ENCODE data around the gene COQ10B.
"Not testable (repeated sequence)": the region's sequence is repeated elsewhere in the genome, so short reads cannot be mapped to it uniquely, and the experiment has no call there.

Gene COQ10B

GRCh38 chr2:197450465-197450864, 2.9 kb upstream of the COQ10B start:
- no peak overlapping the region for H3K4me3 ChIP-seq (ENCODE audit: low read depth, low read length)

DNA sequence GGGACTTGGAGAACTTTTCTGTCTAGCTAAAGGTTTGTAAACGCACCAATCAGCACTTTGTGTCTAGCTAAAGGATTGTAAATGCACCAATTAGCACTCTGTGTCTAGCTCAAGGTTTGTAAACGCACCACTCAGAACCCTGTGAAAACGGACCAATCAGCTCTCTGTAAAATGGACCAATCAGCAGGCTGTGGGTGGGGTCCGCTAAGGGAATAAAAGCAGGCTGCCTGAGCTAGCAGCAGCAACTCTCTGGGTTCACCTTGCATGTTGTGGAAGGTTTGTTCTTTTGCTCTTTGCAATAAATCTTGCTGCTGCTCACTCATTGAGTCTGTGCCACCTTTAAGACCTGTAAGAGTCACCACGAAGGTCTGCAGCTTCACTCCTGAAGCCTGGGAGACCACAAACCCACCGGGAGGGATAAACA, 2.4 kb upstream of the COQ10B start:
- H3K4me3 ChIP-seq (ENCODE audit: low read depth, low read length) = not testable (repeated sequence)

- peak overlapping the region; percentile 66 for H3K4me3 ChIP-seq (ENCODE audit: low read depth, low read length)
Observed at GRCh38 chr2:197452754-197453122, 614 bp upstream of the COQ10B start.

GRCh38 chr2:197453914-197454398, 604 bp downstream of the COQ10B start:
- peak overlapping the region; percentile 97 for H3K4me3 ChIP-seq (ENCODE audit: low read depth, low read length)

- peak overlapping the region; percentile 97 for H3K4me3 ChIP-seq (ENCODE audit: low read depth, low read length)
Observed at GRCh38 chr2:197454923-197455322, 1.6 kb downstream of the COQ10B start.

GRCh38 chr2:197455428-197455827, 2.1 kb downstream of the COQ10B start:
- H3K4me3 ChIP-seq (ENCODE audit: low read depth, low read length) = no peak overlapping the region

- H3K4me3 ChIP-seq (ENCODE audit: low read depth, low read length) = no peak overlapping the region
Observed at GRCh38 chr2:197460649-197461048, 7.3 kb downstream of the COQ10B start.

DNA sequence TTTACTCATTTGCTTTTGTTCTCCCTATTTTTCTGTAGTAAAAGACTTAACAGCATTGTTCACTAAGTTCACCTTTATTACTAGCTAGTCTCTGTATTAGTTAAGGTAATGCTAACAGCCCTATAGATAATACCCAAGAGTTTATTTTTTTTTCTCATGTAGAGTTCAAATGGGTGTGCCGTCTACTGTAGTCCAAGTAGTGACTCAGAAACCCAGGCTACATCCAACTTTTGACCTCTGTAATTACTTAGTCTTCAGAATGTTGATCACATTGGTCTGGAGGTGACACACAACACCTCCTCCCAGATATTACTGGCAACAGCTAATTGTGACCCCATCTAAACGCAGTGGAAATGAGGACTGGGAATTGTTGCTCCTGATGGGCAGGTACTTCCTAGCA, 7.7 kb downstream of the COQ10B start:
- no peak overlapping the region for H3K4me3 ChIP-seq (ENCODE audit: low read depth, low read length)

DNA sequence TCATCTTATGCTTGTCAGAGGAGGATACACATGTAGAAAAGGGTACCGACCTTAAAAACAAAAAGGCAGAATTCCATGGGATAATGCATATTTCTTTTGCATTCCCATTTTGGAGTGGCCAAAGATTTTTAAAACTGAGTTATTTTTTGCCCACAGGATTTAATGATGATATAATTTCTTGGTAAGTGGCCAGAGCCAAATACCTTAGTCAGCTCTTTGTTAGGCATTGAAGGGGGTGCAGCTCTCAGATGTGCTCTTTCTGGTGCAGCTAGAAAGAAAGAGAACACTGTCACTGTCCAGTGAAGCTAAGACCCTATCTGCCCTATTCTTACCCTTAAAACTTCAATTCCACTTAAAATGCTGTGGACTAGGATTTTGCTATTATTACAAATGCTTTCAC, 10.8 kb downstream of the COQ10B start:
- no peak overlapping the region for H3K4me3 ChIP-seq (ENCODE audit: low read depth, low read length)

DNA sequence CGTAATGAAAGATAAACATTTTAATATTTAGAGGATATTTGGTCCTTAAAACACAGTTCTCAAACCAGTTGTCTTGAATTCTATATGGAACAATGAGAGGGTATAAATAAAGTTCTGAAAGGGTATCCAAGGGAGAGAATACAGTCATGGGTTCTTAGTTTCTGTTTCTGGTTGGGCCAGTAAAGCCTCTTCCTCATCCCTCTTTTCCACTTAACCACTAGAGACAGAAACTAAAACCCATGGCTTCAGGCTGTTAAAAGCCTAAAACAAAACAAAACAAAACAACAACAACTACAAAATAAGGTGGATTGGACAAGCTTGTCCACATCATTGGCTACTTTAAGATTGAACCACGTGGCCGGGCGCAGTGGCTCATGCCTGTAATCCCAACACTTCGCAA, 18.8 kb downstream of the COQ10B start:
- H3K4me3 ChIP-seq (ENCODE audit: low read depth, low read length) = no peak overlapping the region

- no peak overlapping the region for H3K4me3 ChIP-seq (ENCODE audit: low read depth, low read length)
Observed at GRCh38 chr2:197477797-197478196, 24.4 kb downstream of the COQ10B start.

GRCh38 chr2:197480165-197481036, 27.0 kb downstream of the COQ10B start:
- no peak overlapping the region for H3K4me3 ChIP-seq (ENCODE audit: low read depth, low read length)

DNA sequence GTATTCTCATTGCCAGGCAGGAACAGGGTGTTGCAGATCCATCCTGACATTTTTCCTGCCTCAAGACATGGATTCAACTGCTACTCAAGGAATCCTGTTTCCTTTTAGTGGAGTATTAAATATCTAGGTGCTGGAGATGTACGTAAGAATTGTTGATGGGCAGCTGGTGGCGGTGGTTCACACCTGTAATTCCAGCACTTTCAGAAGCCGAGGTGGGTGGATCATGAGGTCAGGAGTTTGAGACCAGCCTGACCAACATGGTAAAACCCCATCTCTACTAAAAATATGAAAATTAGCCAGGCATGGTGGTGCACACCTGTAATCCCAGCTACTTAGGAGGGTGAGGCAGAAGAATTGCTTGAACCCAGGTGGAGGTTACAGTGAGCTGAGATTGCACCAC, 30.9 kb downstream of the COQ10B start:
- not testable (repeated sequence) for H3K4me3 ChIP-seq (ENCODE audit: low read depth, low read length)

DNA sequence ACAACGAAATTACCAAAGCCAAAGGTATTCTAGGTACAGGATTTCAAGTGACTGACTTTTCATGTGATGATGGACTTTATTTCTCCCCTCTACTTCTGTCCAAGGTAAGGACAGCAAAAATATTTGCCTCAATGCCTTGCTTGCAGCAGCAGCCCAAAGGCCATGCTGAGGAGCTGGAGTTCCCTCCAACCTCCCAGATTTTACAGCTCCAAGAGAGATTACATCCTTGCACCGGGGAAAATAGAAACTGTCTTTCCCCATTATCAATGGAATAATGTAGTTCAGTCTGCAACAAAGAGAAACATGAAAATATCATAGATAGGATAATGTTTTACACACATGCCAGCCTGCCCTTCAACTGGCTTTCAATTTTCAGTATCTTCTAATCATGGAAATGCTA, 32.8 kb downstream of the COQ10B start:
- H3K4me3 ChIP-seq (ENCODE audit: low read depth, low read length) = no peak overlapping the region

GRCh38 chr2:197487385-197487784, 34.0 kb downstream of the COQ10B start:
- H3K4me3 ChIP-seq (ENCODE audit: low read depth, low read length) = no peak overlapping the region

DNA sequence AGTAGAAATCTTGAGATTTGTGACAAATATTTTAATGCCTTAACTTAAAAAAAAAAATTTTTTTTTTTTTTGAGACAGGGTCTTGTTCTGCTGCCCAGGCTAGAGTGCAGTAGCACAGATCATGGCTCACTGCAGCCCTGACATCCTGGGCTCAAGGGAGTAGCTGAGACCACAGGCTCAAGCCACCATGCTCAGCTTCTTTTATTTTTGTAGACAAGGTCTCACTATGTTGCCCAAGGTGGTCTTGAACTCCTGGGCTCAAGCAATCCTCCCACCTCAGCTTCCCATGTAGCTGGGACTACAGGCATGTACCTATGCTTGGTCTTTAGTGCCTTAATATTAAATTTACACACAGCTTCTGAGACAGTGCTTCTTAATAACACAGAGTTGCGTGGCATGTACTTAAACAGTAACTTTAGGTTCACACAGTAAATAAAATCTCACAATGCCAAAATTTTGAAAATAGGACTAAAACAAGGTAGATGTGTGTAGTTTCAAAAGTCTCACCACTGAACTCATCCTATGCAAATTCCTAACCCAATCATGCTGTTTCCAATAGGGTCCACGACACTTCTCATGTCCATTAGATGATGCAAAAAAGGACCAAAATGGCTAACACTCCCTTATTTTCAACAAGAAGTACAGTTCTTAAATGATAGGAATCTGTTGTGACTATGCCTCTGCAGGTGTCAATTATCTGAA, 42.2 kb downstream of the COQ10B start:
- no peak overlapping the region for H3K4me3 ChIP-seq (ENCODE audit: low read depth, low read length)

DNA sequence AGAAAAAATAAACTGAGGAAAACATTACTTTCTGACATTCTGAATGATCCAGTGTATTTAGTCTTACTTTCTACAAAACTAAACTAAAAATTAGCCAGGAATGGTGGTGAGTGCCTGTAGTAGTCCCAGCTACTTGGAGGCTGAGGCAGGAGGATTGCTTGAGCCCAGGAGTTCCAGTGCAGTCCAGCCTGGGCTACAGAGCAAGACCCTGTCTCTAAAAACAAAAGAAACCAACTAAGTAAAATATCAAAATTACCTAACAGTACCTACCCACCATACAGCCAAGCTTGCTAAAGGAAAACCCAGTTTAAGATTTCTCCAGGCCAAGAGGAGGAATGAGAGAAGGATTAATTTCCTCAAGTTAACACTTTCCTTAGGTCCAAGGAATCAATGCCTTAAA, 43.3 kb downstream of the COQ10B start:
- no peak overlapping the region for H3K4me3 ChIP-seq (ENCODE audit: low read depth, low read length)

- H3K4me3 ChIP-seq (ENCODE audit: low read depth, low read length) = peak overlapping the region; percentile 95
Observed at GRCh38 chr2:197497326-197497725, 44.0 kb downstream of the COQ10B start.

DNA sequence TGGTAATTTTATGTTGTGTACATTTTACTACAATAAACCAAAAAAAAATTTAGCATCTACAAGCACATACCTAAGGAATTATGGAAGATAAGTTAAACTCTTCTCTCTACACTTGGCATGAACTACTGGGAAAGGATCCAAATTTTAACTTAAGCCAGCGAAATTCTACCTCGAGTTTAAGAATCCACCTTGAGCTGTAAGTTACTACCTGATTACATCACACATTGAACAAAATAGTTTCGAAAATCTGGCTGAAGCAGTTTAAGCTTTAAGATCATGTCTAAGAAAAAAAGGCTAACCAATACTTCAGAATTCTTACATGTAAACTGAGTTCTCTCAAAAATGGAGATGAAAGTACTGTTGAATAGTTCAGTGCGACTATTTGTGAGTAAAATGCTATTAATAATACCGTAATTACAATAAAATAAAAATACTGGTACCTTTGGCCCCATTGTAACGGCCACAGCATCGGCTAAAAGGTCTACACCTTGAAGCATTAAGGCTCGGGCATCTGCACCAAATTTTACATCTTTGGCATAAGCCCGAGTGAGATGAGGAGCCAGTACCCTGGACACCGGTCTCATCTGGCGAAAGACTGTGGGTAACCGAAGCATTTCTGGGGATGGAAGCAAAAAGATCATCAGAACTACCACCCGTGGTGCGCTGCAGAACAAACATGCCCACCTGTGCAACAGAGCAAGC, 45.0 kb downstream of the COQ10B start:
- H3K4me3 ChIP-seq (ENCODE audit: low read depth, low read length) = peak overlapping the region; percentile 95

DNA sequence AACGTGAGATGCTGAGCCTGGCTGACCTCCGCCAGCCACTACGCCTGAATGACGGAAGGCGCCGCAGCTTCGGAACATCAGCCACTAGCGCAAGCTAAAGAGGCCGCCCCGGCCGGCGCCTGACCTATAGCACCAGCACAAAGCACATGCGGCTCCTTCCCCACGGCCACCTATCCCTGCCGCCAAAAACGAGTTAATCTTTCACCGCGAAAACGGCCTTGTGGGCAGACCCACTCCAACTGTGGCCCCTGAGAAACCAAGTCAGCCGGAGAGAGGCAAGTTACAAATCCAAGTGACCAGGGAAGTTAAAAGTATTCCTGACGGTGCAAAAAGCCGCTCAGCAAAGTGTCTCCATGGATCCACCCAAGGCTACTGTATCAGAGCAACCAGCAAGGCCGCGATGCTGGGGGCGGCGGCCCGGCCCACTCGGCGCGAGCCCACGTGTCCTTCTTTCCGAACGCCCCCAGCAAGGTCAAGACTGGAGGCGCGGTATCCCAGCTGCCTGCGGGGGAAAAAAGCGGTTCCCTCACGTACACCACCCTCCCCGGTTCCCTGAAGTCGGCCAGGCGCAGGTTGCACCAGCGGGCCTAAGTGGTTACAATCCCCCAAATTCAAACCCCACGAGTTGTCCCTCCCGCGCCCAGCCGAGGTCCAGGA, 45.7 kb downstream of the COQ10B start:
- peak overlapping the region; percentile 95 for H3K4me3 ChIP-seq (ENCODE audit: low read depth, low read length)
